H4 (cell line): ENCODE measurements around the gene S100A6. TPM values are rescaled to one million over a fixed set of nuclear protein-coding genes. Genes with fewer than 3 reads are reported as not detected.

Experiments used
- DNase-seq: peaks from one replicate; pipeline ENCODE4 v3.0.0-alpha.2; 2015; ENCODE audit warnings: low spot score
- total RNA-seq: library from RNA; depleted of rRNA; stranded (reverse); fragments of >200 nt; shearing (Covaris generic); gene quantifications from 2 replicates; pipeline ENCODE4 v1.2.3, GENCODE V29; 2014

S100A6 gene
- total RNA-seq, 1 experiment from 2014 or later: 469 TPM

- DNase-seq: peak; percentile 86
Observed at GRCh38 chr1:153545067-153546055, 9.6 kb upstream of the S100A6 start, which contains the start of gene S100A4. S100A4 (minus strand) TSS chr1:153545806; CDS start chr1:153544794, 1,012 bp downstream.

- no peak for DNase-seq
Observed at GRCh38 chr1:153544453-153545066, 8.8 kb upstream of the S100A6 start.

GRCh38 chr1:153543736-153544135 is 7.9 kb upstream of the S100A6 start:
- no peak for DNase-seq

- DNase-seq: no peak
Observed at GRCh38 chr1:153542956-153543711, 7.3 kb upstream of the S100A6 start.

- no peak for DNase-seq
Observed at GRCh38 chr1:153541641-153542590, 6.1 kb upstream of the S100A6 start.

GRCh38 chr1:153540394-153541361 is 4.9 kb upstream of the S100A6 start, which contains the start of gene S100A5:
S100A5 (minus strand) TSS chr1:153540934; CDS start chr1:153540191, 743 bp downstream.
- DNase-seq: peak; percentile 43

GRCh38 chr1:153539395-153540093 is 3.8 kb upstream of the S100A6 start:
- no peak for DNase-seq

- no peak for DNase-seq
Observed at GRCh38 chr1:153538315-153538821, 2.6 kb upstream of the S100A6 start.

GRCh38 chr1:153537376-153537730 is 1.6 kb upstream of the S100A6 start:
- no peak for DNase-seq

GRCh38 chr1:153536671-153537375 is 1.0 kb upstream of the S100A6 start:
- DNase-seq: no peak

- DNase-seq: peak; percentile 92
Observed at GRCh38 chr1:153536012-153536670, 350 bp upstream of the S100A6 start.

- DNase-seq: no peak
Observed at GRCh38 chr1:153534925-153535241, 908 bp downstream of the S100A6 start.

- no peak for DNase-seq
Observed at GRCh38 chr1:153534226-153534924, 1.4 kb downstream of the S100A6 start.

- DNase-seq: peak; percentile 83
Observed at GRCh38 chr1:153533689-153534201, 2.0 kb downstream of the S100A6 start.

GRCh38 chr1:153532769-153533599 is 2.8 kb downstream of the S100A6 start:
- DNase-seq: peak; percentile 78

GRCh38 chr1:153532181-153532580 is 3.6 kb downstream of the S100A6 start:
- no peak for DNase-seq
